GM12864 (cell line): Measurements from ENCODE around the gene POFUT1.
"Not testable (repeated sequence)": the region's sequence is repeated elsewhere in the genome, so short reads cannot be mapped to it uniquely, and the experiment has no call there.

Source experiments
- DNase-seq: peaks from one replicate; pipeline ENCODE4 v3.0.0-alpha.2; 2011; ENCODE audit warnings: low read depth
- H3K4me3 ChIP-seq: 2 replicates; pipeline ENCODE4 v1.5.1; 2011; ENCODE audit warnings: mild to moderate bottlenecking, low read depth, low read length, control low read depth
- TF ChIP-seq, protein P1 (sequence below): IDR thresholded peaks from 2 replicates; pipeline ENCODE4 v1.5.1; 2011; ENCODE audit warnings: low read depth, mild to moderate bottlenecking, moderate library complexity, low read length, control low read depth, inconsistent platforms; ENCODE audit errors: missing control alignments

POFUT1 gene

DNA sequence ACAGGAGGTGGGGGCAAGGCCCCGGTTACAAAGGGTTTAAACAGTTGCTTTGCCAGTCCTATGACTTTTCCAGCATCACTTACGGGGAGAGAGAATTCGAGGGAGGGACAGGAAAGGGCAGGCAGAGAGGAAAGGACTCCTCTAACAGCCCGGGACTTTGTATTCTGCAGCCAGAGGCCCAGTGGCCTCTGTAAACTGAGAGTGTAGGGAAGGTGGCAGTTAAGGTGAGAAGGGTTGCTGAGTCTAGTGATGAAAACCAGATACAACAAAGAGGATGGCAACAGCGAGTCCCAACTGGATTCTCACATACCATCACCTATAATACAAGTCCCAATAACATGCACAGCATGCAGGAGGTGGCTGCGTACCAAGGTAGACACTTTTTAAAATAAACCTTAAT lies 13.7 kb upstream of the POFUT1 start:
- no peak for DNase-seq
- TF ChIP-seq, protein P1, sequence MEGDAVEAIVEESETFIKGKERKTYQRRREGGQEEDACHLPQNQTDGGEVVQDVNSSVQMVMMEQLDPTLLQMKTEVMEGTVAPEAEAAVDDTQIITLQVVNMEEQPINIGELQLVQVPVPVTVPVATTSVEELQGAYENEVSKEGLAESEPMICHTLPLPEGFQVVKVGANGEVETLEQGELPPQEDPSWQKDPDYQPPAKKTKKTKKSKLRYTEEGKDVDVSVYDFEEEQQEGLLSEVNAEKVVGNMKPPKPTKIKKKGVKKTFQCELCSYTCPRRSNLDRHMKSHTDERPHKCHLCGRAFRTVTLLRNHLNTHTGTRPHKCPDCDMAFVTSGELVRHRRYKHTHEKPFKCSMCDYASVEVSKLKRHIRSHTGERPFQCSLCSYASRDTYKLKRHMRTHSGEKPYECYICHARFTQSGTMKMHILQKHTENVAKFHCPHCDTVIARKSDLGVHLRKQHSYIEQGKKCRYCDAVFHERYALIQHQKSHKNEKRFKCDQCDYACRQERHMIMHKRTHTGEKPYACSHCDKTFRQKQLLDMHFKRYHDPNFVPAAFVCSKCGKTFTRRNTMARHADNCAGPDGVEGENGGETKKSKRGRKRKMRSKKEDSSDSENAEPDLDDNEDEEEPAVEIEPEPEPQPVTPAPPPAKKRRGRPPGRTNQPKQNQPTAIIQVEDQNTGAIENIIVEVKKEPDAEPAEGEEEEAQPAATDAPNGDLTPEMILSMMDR: no peak
- H3K4me3 ChIP-seq: no peak overlapping the region

DNA sequence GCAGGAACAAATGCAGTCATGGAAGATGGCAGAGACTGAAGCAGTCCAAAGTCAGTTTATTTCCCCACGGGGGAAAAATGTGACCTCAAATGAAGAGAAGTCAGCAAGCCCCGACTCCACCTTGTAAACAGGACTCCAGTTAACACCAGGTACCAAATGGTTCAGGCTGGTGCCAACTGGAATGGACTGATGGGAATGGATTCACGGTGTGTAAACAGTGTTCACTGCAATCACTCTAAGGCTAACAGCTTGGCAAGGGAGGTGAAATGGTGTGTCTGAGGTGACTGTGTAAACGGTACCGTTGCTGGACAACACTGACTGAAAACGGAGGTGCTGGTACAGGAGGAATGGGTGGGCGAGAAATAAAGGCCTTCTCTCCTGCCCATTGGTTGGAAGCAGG lies 12.1 kb upstream of the POFUT1 start:
- TF ChIP-seq, protein P1: no peak

DNA sequence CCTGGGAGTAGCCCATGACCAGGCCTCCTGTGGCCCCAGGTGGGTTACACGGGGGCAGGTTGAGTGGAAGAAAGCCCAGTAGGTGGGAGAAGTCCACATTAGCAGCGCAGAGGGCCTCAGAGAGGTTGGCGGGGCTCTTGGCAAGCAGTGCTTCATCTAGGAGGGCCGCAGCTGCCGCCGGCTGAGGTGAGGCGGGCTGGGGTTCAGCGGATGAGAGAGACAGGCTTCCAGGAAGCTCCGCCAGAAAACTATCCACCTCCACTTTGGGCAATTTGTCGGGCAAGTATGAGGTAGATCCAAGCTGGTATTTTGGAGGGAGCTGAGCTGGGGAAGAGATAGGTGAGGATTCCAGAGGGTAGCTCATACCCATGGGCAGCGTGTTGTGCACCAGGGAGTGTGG lies 11.1 kb upstream of the POFUT1 start:
- DNase-seq, H3K4me3 ChIP-seq: not testable (repeated sequence)

More for the DNA sequence above, 12.1 kb upstream of the POFUT1 start:
- H3K4me3 ChIP-seq: no peak overlapping the region
- no peak for DNase-seq

DNA sequence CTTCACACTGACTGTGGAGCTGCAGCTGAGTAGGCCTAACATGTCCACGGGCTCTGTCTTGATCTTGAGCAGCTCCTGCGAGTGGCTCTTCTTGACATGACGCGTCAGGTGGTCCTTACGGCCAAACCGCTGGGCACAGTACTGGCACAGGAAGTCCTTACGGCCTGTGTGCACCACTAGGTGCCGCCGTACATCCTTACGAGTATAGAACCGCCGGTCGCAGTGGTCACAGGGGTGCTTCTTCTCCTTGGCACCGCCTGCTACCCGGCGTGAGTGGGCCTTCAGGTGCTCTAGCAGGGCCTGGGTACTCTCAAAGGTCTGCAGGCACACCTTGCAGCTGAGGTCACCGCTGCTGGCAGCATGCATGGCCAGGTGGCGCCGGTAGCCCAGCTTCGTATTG lies 10.5 kb upstream of the POFUT1 start:
- not testable (repeated sequence) for DNase-seq

DNA sequence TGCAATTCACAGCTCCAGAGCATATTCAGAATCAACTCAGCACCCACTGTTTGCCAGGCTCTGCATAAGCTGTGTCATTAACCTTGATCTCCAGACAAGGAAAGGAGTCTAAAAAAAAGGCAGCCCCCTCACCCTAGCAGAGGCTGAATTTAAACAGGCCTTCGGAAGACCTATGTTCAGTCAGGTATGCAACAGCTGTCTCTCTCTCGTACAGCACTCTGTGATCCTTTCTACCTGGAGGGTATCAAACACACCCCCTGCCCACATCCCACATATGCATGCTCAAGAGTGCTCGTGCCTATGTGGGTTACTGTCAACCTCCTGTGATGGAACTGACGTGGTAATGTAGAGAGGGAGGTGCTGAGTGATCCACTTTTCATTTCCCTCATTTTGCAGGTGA lies 8.7 kb upstream of the POFUT1 start:
- TF ChIP-seq, protein P1: no peak
- no peak overlapping the region for H3K4me3 ChIP-seq
- no peak for DNase-seq

More for the DNA sequence above, 10.5 kb upstream of the POFUT1 start:
- not testable (repeated sequence) for H3K4me3 ChIP-seq

DNA sequence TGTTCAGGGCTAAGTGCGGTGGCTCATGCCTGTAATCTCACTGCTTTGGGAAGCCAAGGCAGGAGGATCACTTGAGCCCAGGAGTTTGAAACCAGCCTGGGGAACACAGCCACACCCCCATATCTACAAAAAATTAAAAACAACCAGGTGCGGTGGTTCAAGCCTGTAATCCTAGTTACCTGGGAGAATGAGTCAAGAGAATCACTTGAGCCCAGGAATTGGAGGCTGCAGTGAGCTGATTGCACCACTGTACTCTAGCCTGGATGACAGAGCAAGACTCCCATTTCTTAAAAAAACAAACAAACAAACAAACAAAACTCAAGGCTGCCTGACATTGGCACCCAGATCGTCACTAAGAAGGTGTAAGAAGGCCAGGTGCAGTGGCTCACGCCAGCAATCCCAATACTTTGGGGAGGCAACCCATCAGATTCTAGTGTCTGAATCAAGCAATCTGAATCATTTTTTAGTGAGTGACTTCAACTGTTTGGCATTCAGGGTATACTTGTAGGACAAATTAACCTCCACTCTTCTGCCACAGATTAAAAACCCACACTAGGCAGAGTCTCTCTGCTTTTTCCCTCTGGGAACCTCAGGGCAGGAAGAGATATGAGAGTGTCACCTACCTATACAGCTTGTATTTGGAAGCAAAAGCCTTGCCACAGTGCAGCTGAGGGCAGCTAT lies 6.2 kb upstream of the POFUT1 start:
- no peak for DNase-seq
- H3K4me3 ChIP-seq: no peak overlapping the region
- TF ChIP-seq, protein P1: no peak

DNA sequence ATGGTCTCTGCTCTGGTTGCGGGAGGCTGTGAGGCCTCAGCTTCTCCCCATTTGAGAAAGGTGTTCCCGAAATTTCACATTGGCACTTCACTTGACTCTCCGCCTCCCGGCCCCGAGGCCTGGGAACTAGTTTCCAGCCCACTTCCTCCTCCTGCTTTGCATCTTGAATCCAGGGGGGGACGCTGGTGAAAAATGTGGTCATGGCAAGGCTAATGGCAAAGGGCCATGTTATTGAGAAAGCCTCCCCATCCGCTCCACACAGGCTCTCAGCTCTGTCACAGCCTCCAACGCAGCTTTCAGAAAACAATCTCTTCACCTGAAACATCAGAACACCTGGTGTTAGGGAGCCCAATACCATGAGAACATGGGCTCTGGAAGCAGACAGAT lies 5.7 kb upstream of the POFUT1 start:
- H3K4me3 ChIP-seq: no peak overlapping the region
- no peak for DNase-seq
- TF ChIP-seq, protein P1: no peak

DNA sequence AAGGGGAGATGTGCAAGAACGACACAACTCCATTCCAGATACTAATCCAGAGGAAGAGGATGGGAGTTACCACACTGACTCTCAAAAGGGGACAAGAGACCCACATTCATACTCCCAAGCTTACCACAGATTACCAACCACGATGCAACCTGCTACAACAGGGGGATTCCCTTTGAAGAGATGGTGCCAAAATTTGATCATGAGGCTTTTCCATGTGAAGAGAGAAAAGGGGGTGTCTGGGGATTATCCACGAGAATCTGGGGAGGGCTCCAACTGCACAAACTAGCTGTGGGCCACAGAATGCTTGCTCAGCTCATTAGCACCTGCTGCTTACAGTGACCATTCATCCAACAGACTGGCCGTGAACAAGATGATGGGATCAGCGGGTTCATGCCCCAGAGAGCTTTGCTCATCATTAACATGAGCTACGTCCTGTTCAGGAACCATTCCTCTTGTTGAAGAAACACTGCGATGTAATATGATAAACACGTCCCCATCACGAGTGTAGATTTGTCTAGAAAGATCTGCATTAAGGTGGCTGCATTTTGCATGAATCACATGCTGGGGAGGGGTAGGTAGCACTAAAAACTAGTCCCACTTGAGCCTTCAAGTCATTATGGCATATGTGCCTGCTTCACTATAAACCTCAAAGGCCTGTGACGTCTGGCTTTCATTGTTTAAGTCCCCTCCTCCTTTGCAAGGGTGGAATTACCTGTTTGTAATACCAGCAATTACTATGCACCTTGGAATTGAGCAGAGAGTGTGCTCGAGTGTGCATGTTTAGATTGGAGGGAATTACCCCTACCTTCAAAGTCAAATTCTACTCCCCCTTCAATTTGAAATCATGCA lies 4.1 kb upstream of the POFUT1 start:
- TF ChIP-seq, protein P1: no peak
- no peak for DNase-seq
- H3K4me3 ChIP-seq: no peak overlapping the region
